ENCODE results near the gene FGF18.

FGF18 gene

GRCh38 chr5:171428168-171428696, 8.8 kb downstream of the FGF18 start:
- Histone ChIP-seq H3K4me1 (ENCODE audit: control insufficient read depth, low read length) (no peaks in the 10 kb centered on the region), H3K79me2 (ENCODE audit: control insufficient read depth, low read length) (no peaks in the 10 kb centered on the region), H3K4me2 (ENCODE audit: low read length) (no peak overlapping the region), H3K36me3 (ENCODE audit: control insufficient read depth, low read length) (no peaks in the 10 kb centered on the region), H3K27me3 (ENCODE audit: control insufficient read depth, low read length) (no peaks in the 10 kb centered on the region), H3F3A (ENCODE audit: control insufficient read depth, insufficient read depth) (no peaks in the 10 kb centered on the region), H3K9me3 (ENCODE audit: control insufficient read depth, insufficient read depth, low read length) (no peaks in the 10 kb centered on the region), H3K4me3 (ENCODE audit: low read length) (no peak overlapping the region), H3K27ac (ENCODE audit: low read depth, low read length) (no peak overlapping the region), H4K20me1 (ENCODE audit: control insufficient read depth, insufficient read depth, low read depth, low read length) (no peaks in the 10 kb centered on the region), H3K9me2 (replicated peaks; ENCODE audit: control insufficient read depth, low read length) (no peaks in the 10 kb centered on the region)
- TF ChIP-seq CTCF (IDR thresholded peaks at IDR 0.05; ENCODE audit: low read depth, low read length, poor library complexity, severe bottlenecking): no peak
- TF ChIP-seq EZH2phosphoT487 (IDR thresholded peaks at IDR 0.05; ENCODE audit: borderline replicate concordance, low read length): no peak

- Histone ChIP-seq H3K4me2 (ENCODE audit: low read length) (no peak overlapping the region), H4K20me1 (ENCODE audit: control insufficient read depth, insufficient read depth, low read depth, low read length) (no peaks in the 10 kb centered on the region), H3F3A (ENCODE audit: control insufficient read depth, insufficient read depth) (no peaks in the 10 kb centered on the region), H3K4me1 (ENCODE audit: control insufficient read depth, low read length) (no peaks in the 10 kb centered on the region), H3K27me3 (ENCODE audit: control insufficient read depth, low read length) (no peaks in the 10 kb centered on the region), H3K36me3 (ENCODE audit: control insufficient read depth, low read length) (no peaks in the 10 kb centered on the region), H3K4me3 (ENCODE audit: low read length) (no peak overlapping the region), H3K79me2 (ENCODE audit: control insufficient read depth, low read length) (no peaks in the 10 kb centered on the region), H3K9me2 (replicated peaks; ENCODE audit: control insufficient read depth, low read length) (no peaks in the 10 kb centered on the region), H3K27ac (ENCODE audit: low read depth, low read length) (no peak overlapping the region), H3K9me3 (ENCODE audit: control insufficient read depth, insufficient read depth, low read length) (no peaks in the 10 kb centered on the region)
- no peak for TF ChIP-seq EZH2phosphoT487 (IDR thresholded peaks at IDR 0.05; ENCODE audit: borderline replicate concordance, low read length)
Observed at GRCh38 chr5:171428809-171429542, 9.5 kb downstream of the FGF18 start.

GRCh38 chr5:171429543-171429910, 10.1 kb downstream of the FGF18 start:
- no peak for TF ChIP-seq EZH2phosphoT487 (IDR thresholded peaks at IDR 0.05; ENCODE audit: borderline replicate concordance, low read length)
- no peak for TF ChIP-seq CTCF (IDR thresholded peaks at IDR 0.05; ENCODE audit: low read depth, low read length, poor library complexity, severe bottlenecking)
- no peak overlapping the region for H3K4me2 ChIP-seq (ENCODE audit: low read length)
- no peaks in the 10 kb centered on the region for H3K9me2 ChIP-seq (replicated peaks; ENCODE audit: control insufficient read depth, low read length)
- H3K27ac ChIP-seq (ENCODE audit: low read depth, low read length): no peak overlapping the region
- no peaks in the 10 kb centered on the region for H3K36me3 ChIP-seq (ENCODE audit: control insufficient read depth, low read length)
- no peaks in the 10 kb centered on the region for H3K79me2 ChIP-seq (ENCODE audit: control insufficient read depth, low read length)
- H3F3A ChIP-seq (ENCODE audit: control insufficient read depth, insufficient read depth): no peaks in the 10 kb centered on the region
- no peaks in the 10 kb centered on the region for H3K27me3 ChIP-seq (ENCODE audit: control insufficient read depth, low read length)
- H3K9me3 ChIP-seq (ENCODE audit: control insufficient read depth, insufficient read depth, low read length): no peaks in the 10 kb centered on the region
- H3K4me3 ChIP-seq (ENCODE audit: low read length): no peak overlapping the region
- no peaks in the 10 kb centered on the region for H3K4me1 ChIP-seq (ENCODE audit: control insufficient read depth, low read length)
- no peaks in the 10 kb centered on the region for H4K20me1 ChIP-seq (ENCODE audit: control insufficient read depth, insufficient read depth, low read depth, low read length)

GRCh38 chr5:171431251-171431777, 11.9 kb downstream of the FGF18 start:
- no peaks in the 10 kb centered on the region for H3K9me2 ChIP-seq (replicated peaks; ENCODE audit: control insufficient read depth, low read length)
- no peak overlapping the region for H3K4me3 ChIP-seq (ENCODE audit: low read length)
- no peaks in the 10 kb centered on the region for H3K79me2 ChIP-seq (ENCODE audit: control insufficient read depth, low read length)
- no peaks in the 10 kb centered on the region for H4K20me1 ChIP-seq (ENCODE audit: control insufficient read depth, insufficient read depth, low read depth, low read length)
- no peak overlapping the region for H3K4me2 ChIP-seq (ENCODE audit: low read length)
- H3K27me3 ChIP-seq (ENCODE audit: control insufficient read depth, low read length): no peaks in the 10 kb centered on the region
- TF ChIP-seq EZH2phosphoT487 (IDR thresholded peaks at IDR 0.05; ENCODE audit: borderline replicate concordance, low read length): no peak
- TF ChIP-seq CTCF (IDR thresholded peaks at IDR 0.05; ENCODE audit: low read depth, low read length, poor library complexity, severe bottlenecking): no peak
- no peaks in the 10 kb centered on the region for H3K9me3 ChIP-seq (ENCODE audit: control insufficient read depth, insufficient read depth, low read length)
- H3K4me1 ChIP-seq (ENCODE audit: control insufficient read depth, low read length): no peaks in the 10 kb centered on the region
- H3F3A ChIP-seq (ENCODE audit: control insufficient read depth, insufficient read depth): no peaks in the 10 kb centered on the region
- H3K27ac ChIP-seq (ENCODE audit: low read depth, low read length): no peak overlapping the region
- no peaks in the 10 kb centered on the region for H3K36me3 ChIP-seq (ENCODE audit: control insufficient read depth, low read length)
